B cell (primary cell): Measurements from ENCODE around the gene OCLN. TPM values are rescaled to one million over a fixed set of nuclear protein-coding genes. Genes with fewer than 3 reads are reported as not detected.

Experiments
- ATAC-seq: fragments of 200-7000 bp; cut with Tn5 transposase; one replicate; pipeline ENCODE4 v1.10.0; 2021; ENCODE audit warnings: low read depth, mild to moderate bottlenecking, moderate number of reproducible peaks, moderate library complexity
- CTCF ChIA-PET: fragments of 350-600 bp; sonication (Branson Sonifier 250); formaldehyde crosslinking; loops from one replicate; lab custom pipeline; 2021; ENCODE audit warnings: antibody characterized with exemption, inconsistent platforms; lab: Charles Lee
- POLR2A ChIA-PET: fragments of 350-600 bp; sonication (Branson Sonifier 250); formaldehyde crosslinking; loops from one replicate; lab custom pipeline; 2021; ENCODE audit warnings: antibody characterized with exemption; lab: Charles Lee
- DNase-seq: peaks from one replicate; pipeline ENCODE4 v3.0.0; 2013
- H2AFZ ChIP-seq: 2 replicates; pipeline ENCODE4 v1.6.1; 2012; ENCODE audit warnings: mild to moderate bottlenecking, low read depth, low read length; ENCODE audit not compliant: insufficient read depth, poor library complexity, severe bottlenecking
- H3K27ac ChIP-seq, 2 donors: 1 replicate in 1 of 2; 2 replicates in 1 of 2; pipeline ENCODE4 v1.5.1; 2012 to 2013; ENCODE audit warnings: low read length in 2 of 2, mild to moderate bottlenecking in 2 of 2, moderate library complexity in 1 of 2
- H3K27me3 ChIP-seq, 4 experiments: fragments of 200-600 bp in 1 of 4; sonication (generic) in 1 of 4; replicated peaks in 1 of 4; 1 replicate in 2 of 4; 2 replicates in 2 of 4; pipeline versions ENCODE4 v1.6.1 to v1.7.0; 2013 to 2016; ENCODE audit warnings: low read length in 3 of 4, mild to moderate bottlenecking in 2 of 4, mixed read lengths in 1 of 4, moderate library complexity in 1 of 4; ENCODE audit not compliant: insufficient read depth in 4 of 4, control insufficient read depth in 3 of 4; ENCODE audit errors: control extremely low read depth in 1 of 4
- H3K36me3 ChIP-seq, 2 experiments: replicated peaks in 1 of 2; 1 replicate in 1 of 2; 2 replicates in 1 of 2; pipeline versions ENCODE4 v1.6.1 to v1.7.1; 2013; ENCODE audit warnings: low read length in 1 of 2; ENCODE audit not compliant: insufficient read depth in 2 of 2, control insufficient read depth in 1 of 2; ENCODE audit errors: control extremely low read depth in 1 of 2, extremely low read depth in 1 of 2
- H3K4me1 ChIP-seq, 2 donors: fragments of 200-600 bp in 1 of 2; sonication (generic) in 1 of 2; 1 replicate in 1 of 2; 2 replicates in 1 of 2; pipeline versions ENCODE4 v1.5.1 to v1.6.1; 2013 to 2017; ENCODE audit warnings: low read length in 2 of 2; ENCODE audit not compliant: control insufficient read depth in 2 of 2, insufficient read depth in 2 of 2
- H3K4me2 ChIP-seq: replicated peaks from 2 replicates; pipeline ENCODE3; 2012; ENCODE audit warnings: mild to moderate bottlenecking, low read depth, low read length; ENCODE audit not compliant: poor library complexity, severe bottlenecking
- H3K4me3 ChIP-seq, 5 experiments: fragments of 200-600 bp in 1 of 5; sonication (generic) in 1 of 5; 1 replicate in 3 of 5; 2 replicates in 2 of 5; pipeline versions ENCODE4 v1.5.1 to v1.7.0; 2011 to 2016; ENCODE audit warnings: low read length in 4 of 5, mild to moderate bottlenecking in 4 of 5, low read depth in 2 of 5, control low read depth in 1 of 5, moderate library complexity in 1 of 5; ENCODE audit not compliant: insufficient read depth in 1 of 5; ENCODE audit errors: control extremely low read depth in 1 of 5, extremely low read depth in 1 of 5
- H3K79me2 ChIP-seq: fragments of 200-600 bp; sonication (generic); one replicate; pipeline ENCODE4 v1.6.0; 2016; ENCODE audit warnings: low read length; ENCODE audit not compliant: control insufficient read depth, insufficient read depth
- H3K9ac ChIP-seq: fragments of 200-600 bp; sonication (generic); 2 replicates; pipeline ENCODE4 v1.6.1; 2017; ENCODE audit warnings: mild to moderate bottlenecking, low read length, moderate library complexity
- H3K9me3 ChIP-seq, 3 donors: one replicate each; pipeline versions ENCODE4 v1.6.1 to v1.7.1; 2013; ENCODE audit warnings: low read length in 2 of 3; ENCODE audit not compliant: control insufficient read depth in 2 of 3, insufficient read depth in 1 of 3; ENCODE audit errors: control extremely low read depth in 1 of 3
- H4K20me1 ChIP-seq: 2 replicates; pipeline ENCODE4 v1.6.0; 2012; ENCODE audit warnings: mild to moderate bottlenecking, low read length; ENCODE audit not compliant: insufficient read depth, control insufficient read depth, poor library complexity, severe bottlenecking
- H3K27ac Mint-ChIP-seq: one replicate; pipeline ENCODE4 v1.8.0; 2021; ENCODE audit warnings: mixed read lengths
- H3K27me3 Mint-ChIP-seq: one replicate; pipeline ENCODE4 v1.8.0; 2021; ENCODE audit warnings: mixed read lengths
- H3K4me1 Mint-ChIP-seq: one replicate; pipeline ENCODE4 v1.8.0; 2021; ENCODE audit warnings: mixed read lengths
- H3K4me3 Mint-ChIP-seq: one replicate; pipeline ENCODE4 v1.8.0; 2021; ENCODE audit warnings: mixed read lengths
- H3K9me3 Mint-ChIP-seq: one replicate; pipeline ENCODE4 v1.8.0; 2022; ENCODE audit warnings: mixed read lengths; ENCODE audit not compliant: insufficient read depth
- CTCF ChIP-seq: fragments of 200-600 bp; IDR thresholded peaks from one replicate; pipeline ENCODE4 v1.8.0; 2022; ENCODE audit warnings: antibody characterized with exemption, mild to moderate bottlenecking
- EZH2 ChIP-seq: IDR thresholded peaks from 2 replicates; pipeline ENCODE4 v1.6.1; 2012; ENCODE audit warnings: borderline replicate concordance, low read depth, mild to moderate bottlenecking, moderate library complexity, low read length; ENCODE audit not compliant: insufficient read depth, poor library complexity, severe bottlenecking
- WGBS: methylation state at CpG from one replicate; pipeline ENCODE4 v1.1.5; 2013; ENCODE audit warnings: missing lambda C conversion rate; ENCODE audit not compliant: insufficient coverage; 5-methylcytosine and 5-hydroxymethylcytosine counted together
- intact Hi-C: fragments of 100-400 bp; cut with micrococcal nuclease; formaldehyde crosslinking; loops from one replicate; pipeline ENCODE4 v1.10.0; 2022
- polyA plus RNA-seq: library from polyadenylated mRNA; depleted of rRNA; stranded (reverse); fragments of >200 nt; gene quantifications from 2 replicates; pipeline ENCODE4 v1.2.3, GENCODE V29; 2012
- total RNA-seq, 2 donors: library from RNA; stranded (reverse); fragments of 120-200 nt in 1 of 2; gene quantifications; 1 replicate in 1 of 2; 2 replicates in 1 of 2; pipeline versions ENCODE4 v1.2.3 to v1.2.4, GENCODE V29; 2013 to 2022

Gene OCLN
- total and polyA plus RNA-seq, 2 donors (not counting 1 experiment from before 2014, with no cell fraction given) = 4.3 to 5.6 TPM

GRCh38 chr5:69444127-69444754, 48.3 kb upstream of the OCLN start:
- H3K4me3 Mint-ChIP-seq = no peak overlapping the region
- no peaks in the 10 kb centered on the region for H3K27me3 Mint-ChIP-seq
- H3K9me3 Mint-ChIP-seq = no peaks in the 10 kb centered on the region
- Histone ChIP-seq H3K79me2 (no peaks in the 10 kb centered on the region), H4K20me1 (no peaks in the 10 kb centered on the region), H3K4me1 (no peaks in the 10 kb centered on the region), H3K4me2 (no peak overlapping the region), H3K4me3 (no peak overlapping the region), H3K27me3 (no peaks in the 10 kb centered on the region), H3K36me3 (no peaks in the 10 kb centered on the region), H3K9me3 (no peaks in the 10 kb centered on the region), H2AFZ (no peak overlapping the region), H3K27ac (no peak overlapping the region), H3K9ac (no peak overlapping the region)
- no peak overlapping the region for H3K27ac Mint-ChIP-seq
- CTCF ChIA-PET = no interaction called here
- no peak for TF ChIP-seq CTCF
- TF ChIP-seq EZH2 = no peak
- DNase-seq = no peak
- 96% methylated on average over 4 of the region's 7 CpGs for WGBS
- no peaks in the 10 kb centered on the region for H3K4me1 Mint-ChIP-seq
- intact Hi-C loops = no loop called here
- no peak for ATAC-seq
- POLR2A ChIA-PET = no interaction called here

GRCh38 chr5:69449511-69449910, 43.1 kb upstream of the OCLN start:
- H3K4me2 ChIP-seq = no peak overlapping the region
- no peaks in the 10 kb centered on the region for H3K79me2 ChIP-seq
- POLR2A ChIA-PET = no interaction called here
- whole genome bisulfite sequencing = over 99% methylated on average over 8 of the region's 8 CpGs
- H3K27me3 ChIP-seq = no peaks in the 10 kb centered on the region
- TF ChIP-seq CTCF = no peak
- no peak for TF ChIP-seq EZH2
- no peaks in the 10 kb centered on the region for H3K9me3 ChIP-seq
- no peak overlapping the region for H3K9ac ChIP-seq
- Mint-ChIP-seq H3K4me3 (no peak overlapping the region), H3K4me1 (no peaks in the 10 kb centered on the region), H3K9me3 (no peaks in the 10 kb centered on the region), H3K27me3 (no peaks in the 10 kb centered on the region), H3K27ac (no peak overlapping the region)
- no peak overlapping the region for H2AFZ ChIP-seq
- no peaks in the 10 kb centered on the region for H4K20me1 ChIP-seq
- ATAC-seq (no peak), DNase-seq (no peak)
- H3K36me3 ChIP-seq = no peaks in the 10 kb centered on the region
- no peak overlapping the region for H3K4me3 ChIP-seq
- intact Hi-C loops = no loop called here
- CTCF ChIA-PET = no interaction called here
- no peaks in the 10 kb centered on the region for H3K4me1 ChIP-seq
- no peak overlapping the region for H3K27ac ChIP-seq
